G401.6 (cell line): ENCODE results near the gene PQBP1.

ENCODE experiments used
- FAIRE-seq: peaks from 2 replicates; lab custom pipeline; 2012; peaks lifted over from hg19 to GRCh38; lab: Jason Lieb, UNC

Gene PQBP1

GRCh38 chrX:48924270-48924669 is 26.5 kb downstream of the PQBP1 start:
- FAIRE-seq, result no peak

- FAIRE-seq, result no peak
Observed at GRCh38 chrX:48927123-48927522, 29.4 kb downstream of the PQBP1 start.

- no peak for FAIRE-seq
Observed at GRCh38 chrX:48927736-48928382, 30.1 kb downstream of the PQBP1 start.

GRCh38 chrX:48933757-48934156 is 36.0 kb downstream of the PQBP1 start:
- FAIRE-seq, result no peak

- no peak for FAIRE-seq
Observed at GRCh38 chrX:48934581-48935300, 37.0 kb downstream of the PQBP1 start.

- FAIRE-seq, result no peak
Observed at GRCh38 chrX:48935301-48935670, 37.6 kb downstream of the PQBP1 start.

GRCh38 chrX:48936429-48937053 is 38.8 kb downstream of the PQBP1 start:
- no peak for FAIRE-seq

- no peak for FAIRE-seq
Observed at GRCh38 chrX:48937054-48937907, 39.6 kb downstream of the PQBP1 start.

- FAIRE-seq, result no peak
Observed at GRCh38 chrX:48938721-48939425, 41.1 kb downstream of the PQBP1 start.

GRCh38 chrX:48939524-48940228 is 41.9 kb downstream of the PQBP1 start:
- FAIRE-seq, result no peak

- FAIRE-seq, result no peak
Observed at GRCh38 chrX:48940404-48940955, 42.8 kb downstream of the PQBP1 start.

- no peak for FAIRE-seq
Observed at GRCh38 chrX:48942895-48943294, 45.2 kb downstream of the PQBP1 start.

GRCh38 chrX:48945517-48946348 is 48.0 kb downstream of the PQBP1 start:
- FAIRE-seq, result peak; percentile 95

- no peak for FAIRE-seq
Observed at GRCh38 chrX:48948589-48948988, 50.9 kb downstream of the PQBP1 start.
